ENCODE results near the gene RIT2.

RIT2 gene

DNA sequence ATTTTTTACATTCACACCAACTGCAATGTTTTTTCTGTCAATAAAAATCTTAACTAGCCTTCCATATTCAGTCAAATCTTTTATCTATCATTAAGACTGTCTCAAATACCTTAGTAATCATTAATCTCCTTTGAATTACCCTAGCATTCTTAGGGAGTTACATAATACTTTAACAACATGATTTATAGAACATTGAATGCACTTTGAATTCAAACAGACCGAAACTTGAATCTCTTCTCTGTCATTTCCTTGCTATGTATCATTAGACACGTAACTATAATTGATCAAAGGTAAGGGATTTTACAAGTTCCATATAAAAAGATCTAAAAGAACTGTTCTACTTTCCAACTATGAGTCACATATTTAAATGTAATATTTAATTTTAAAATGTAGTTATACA lies 330.9 kb downstream of the RIT2 start:
- Histone ChIP-seq H3F3A (ENCODE audit: insufficient read depth, low read length) (no peaks in the 10 kb centered on the region), H3K27me3 (ENCODE audit: insufficient read depth, low read length) (no peaks in the 10 kb centered on the region), H3K4me1 (ENCODE audit: insufficient read depth, low read length, severe bottlenecking) (no peaks in the 10 kb centered on the region), H3K4me2 (ENCODE audit: low read length) (no peak overlapping the region), H3K4me3 (ENCODE audit: low read depth, low read length, poor library complexity, severe bottlenecking) (no peak overlapping the region), H3K79me2 (ENCODE audit: insufficient read depth, low read length) (no peaks in the 10 kb centered on the region), H3K9me3 (ENCODE audit: low read length) (no peaks in the 10 kb centered on the region), H4K20me1 (ENCODE audit: insufficient read depth, low read length) (no peaks in the 10 kb centered on the region), H3K36me3 (ENCODE audit: insufficient read depth, low read length) (no peaks in the 10 kb centered on the region), H3K27ac (ENCODE audit: low read depth, low read length, poor library complexity, severe bottlenecking) (no peak overlapping the region), H3K9me2 (ENCODE audit: low read depth, low read length) (no peaks in the 10 kb centered on the region), H2AFZ (ENCODE audit: low read length) (no peak overlapping the region), H3K9ac (ENCODE audit: low read length) (no peak overlapping the region)
- TF ChIP-seq, protein P1, sequence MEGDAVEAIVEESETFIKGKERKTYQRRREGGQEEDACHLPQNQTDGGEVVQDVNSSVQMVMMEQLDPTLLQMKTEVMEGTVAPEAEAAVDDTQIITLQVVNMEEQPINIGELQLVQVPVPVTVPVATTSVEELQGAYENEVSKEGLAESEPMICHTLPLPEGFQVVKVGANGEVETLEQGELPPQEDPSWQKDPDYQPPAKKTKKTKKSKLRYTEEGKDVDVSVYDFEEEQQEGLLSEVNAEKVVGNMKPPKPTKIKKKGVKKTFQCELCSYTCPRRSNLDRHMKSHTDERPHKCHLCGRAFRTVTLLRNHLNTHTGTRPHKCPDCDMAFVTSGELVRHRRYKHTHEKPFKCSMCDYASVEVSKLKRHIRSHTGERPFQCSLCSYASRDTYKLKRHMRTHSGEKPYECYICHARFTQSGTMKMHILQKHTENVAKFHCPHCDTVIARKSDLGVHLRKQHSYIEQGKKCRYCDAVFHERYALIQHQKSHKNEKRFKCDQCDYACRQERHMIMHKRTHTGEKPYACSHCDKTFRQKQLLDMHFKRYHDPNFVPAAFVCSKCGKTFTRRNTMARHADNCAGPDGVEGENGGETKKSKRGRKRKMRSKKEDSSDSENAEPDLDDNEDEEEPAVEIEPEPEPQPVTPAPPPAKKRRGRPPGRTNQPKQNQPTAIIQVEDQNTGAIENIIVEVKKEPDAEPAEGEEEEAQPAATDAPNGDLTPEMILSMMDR (IDR thresholded peaks at IDR 0.05; ENCODE audit: low read length): no peak
- TF ChIP-seq EZH2 (IDR thresholded peaks at IDR 0.05; ENCODE audit: borderline replicate concordance, low read length): no peak

DNA sequence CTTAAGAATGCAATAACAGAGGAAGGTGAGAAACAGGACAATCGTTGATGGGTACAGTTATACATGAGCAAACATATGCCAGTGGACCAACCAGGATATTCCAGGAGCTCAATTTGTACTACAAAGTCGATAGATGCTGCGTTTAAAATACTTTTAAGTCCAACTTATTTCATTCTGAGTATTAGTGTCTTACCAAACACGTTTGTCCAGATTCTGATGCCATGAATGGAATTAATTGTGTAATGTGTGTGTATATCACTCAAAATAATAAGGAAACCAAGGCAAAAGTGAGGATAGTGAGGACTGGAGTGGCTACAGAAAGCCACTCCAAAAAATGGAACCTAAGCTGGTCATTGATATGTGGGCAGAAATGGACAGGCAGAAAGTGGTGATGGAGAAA lies 332.6 kb downstream of the RIT2 start:
- H3K4me3 ChIP-seq (ENCODE audit: low read depth, low read length, poor library complexity, severe bottlenecking): no peak overlapping the region
- no peaks in the 10 kb centered on the region for H3K79me2 ChIP-seq (ENCODE audit: insufficient read depth, low read length)
- H3K9me2 ChIP-seq (ENCODE audit: low read depth, low read length): no peaks in the 10 kb centered on the region
- no peaks in the 10 kb centered on the region for H3K27me3 ChIP-seq (ENCODE audit: insufficient read depth, low read length)
- no peak for TF ChIP-seq EZH2 (IDR thresholded peaks at IDR 0.05; ENCODE audit: borderline replicate concordance, low read length)
- TF ChIP-seq, protein P1 (IDR thresholded peaks at IDR 0.05; ENCODE audit: low read length): no peak
- no peak overlapping the region for H3K4me2 ChIP-seq (ENCODE audit: low read length)
- no peak overlapping the region for H3K27ac ChIP-seq (ENCODE audit: low read depth, low read length, poor library complexity, severe bottlenecking)
- H3F3A ChIP-seq (ENCODE audit: insufficient read depth, low read length): no peaks in the 10 kb centered on the region
- H3K9ac ChIP-seq (ENCODE audit: low read length): no peak overlapping the region
- H3K4me1 ChIP-seq (ENCODE audit: insufficient read depth, low read length, severe bottlenecking): no peaks in the 10 kb centered on the region
- H3K9me3 ChIP-seq (ENCODE audit: low read length): no peaks in the 10 kb centered on the region
- no peaks in the 10 kb centered on the region for H3K36me3 ChIP-seq (ENCODE audit: insufficient read depth, low read length)
- H4K20me1 ChIP-seq (ENCODE audit: insufficient read depth, low read length): no peaks in the 10 kb centered on the region
- H2AFZ ChIP-seq (ENCODE audit: low read length): no peak overlapping the region

DNA sequence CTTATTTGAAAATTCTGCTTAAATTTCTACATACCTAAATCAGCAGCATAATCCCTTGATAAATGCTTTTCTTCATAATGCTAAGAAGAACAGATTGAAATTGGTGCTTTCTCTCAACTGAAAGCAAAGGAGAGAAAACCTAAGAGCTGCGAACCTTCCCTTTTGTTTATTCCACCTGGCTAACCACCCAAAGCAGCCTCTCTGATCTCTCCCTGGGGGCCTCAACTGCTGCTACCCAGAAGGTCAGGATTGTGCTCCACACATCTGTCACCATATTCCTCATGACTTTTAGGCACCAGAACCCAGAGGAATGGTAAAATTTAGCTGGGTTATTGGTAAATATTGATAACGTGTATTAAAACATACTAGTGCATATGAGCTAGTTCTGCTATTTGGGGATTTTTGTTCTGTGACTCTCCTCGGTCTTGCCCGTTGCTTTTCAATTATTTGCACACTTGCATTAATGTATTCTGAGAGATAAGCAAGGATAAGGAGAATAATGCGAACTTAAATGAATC lies 334.1 kb downstream of the RIT2 start:
- Histone ChIP-seq H3K9me2 (ENCODE audit: low read depth, low read length) (no peaks in the 10 kb centered on the region), H3K4me2 (ENCODE audit: low read length) (no peak overlapping the region), H3K27ac (ENCODE audit: low read depth, low read length, poor library complexity, severe bottlenecking) (no peak overlapping the region), H3K4me3 (ENCODE audit: low read depth, low read length, poor library complexity, severe bottlenecking) (no peak overlapping the region), H3K27me3 (ENCODE audit: insufficient read depth, low read length) (no peaks in the 10 kb centered on the region), H2AFZ (ENCODE audit: low read length) (no peak overlapping the region), H3K9ac (ENCODE audit: low read length) (no peak overlapping the region), H3K9me3 (ENCODE audit: low read length) (no peaks in the 10 kb centered on the region), H4K20me1 (ENCODE audit: insufficient read depth, low read length) (no peaks in the 10 kb centered on the region), H3K4me1 (ENCODE audit: insufficient read depth, low read length, severe bottlenecking) (no peaks in the 10 kb centered on the region), H3K79me2 (ENCODE audit: insufficient read depth, low read length) (no peaks in the 10 kb centered on the region), H3K36me3 (ENCODE audit: insufficient read depth, low read length) (no peaks in the 10 kb centered on the region), H3F3A (ENCODE audit: insufficient read depth, low read length) (no peaks in the 10 kb centered on the region)
- TF ChIP-seq, protein P1 (IDR thresholded peaks at IDR 0.05; ENCODE audit: low read length): no peak
- TF ChIP-seq EZH2 (IDR thresholded peaks at IDR 0.05; ENCODE audit: borderline replicate concordance, low read length): no peak

All from OCI-LY1 (cell line).